Measurements from ENCODE around the gene MDC1.

Gene MDC1

GRCh38 chr6:30691208-30691847, 25.8 kb downstream of the MDC1 start:
- no peak for DNase-seq

GRCh38 chr6:30690403-30691207, 26.5 kb downstream of the MDC1 start, which contains the start of gene NRM:
NRM (minus strand) TSS chr6:30690984; CDS start chr6:30690974, 10 bp downstream.
- peak; percentile 65 for DNase-seq

GRCh38 chr6:30689985-30690384, 27.1 kb downstream of the MDC1 start:
- DNase-seq, result no peak

- DNase-seq, result no peak
Observed at GRCh38 chr6:30689022-30689865, 27.8 kb downstream of the MDC1 start.

GRCh38 chr6:30688569-30688968, 28.5 kb downstream of the MDC1 start:
- DNase-seq, result peak; percentile 44

GRCh38 chr6:30687659-30688431, 29.2 kb downstream of the MDC1 start:
- no peak for DNase-seq

GRCh38 chr6:30686908-30687658, 30.0 kb downstream of the MDC1 start:
- DNase-seq, result peak; percentile 90

GRCh38 chr6:30686009-30686907, 30.8 kb downstream of the MDC1 start, which contains the start of gene PPP1R18:
PPP1R18 (minus strand) TSS chr6:30686645; CDS start chr6:30686018, 627 bp downstream.
- peak; percentile 84 for DNase-seq

GRCh38 chr6:30685157-30686008, 31.7 kb downstream of the MDC1 start:
- peak; percentile 30 for DNase-seq

- DNase-seq, result peak; percentile 64
Observed at GRCh38 chr6:30684386-30685156, 32.5 kb downstream of the MDC1 start.

- no peak for DNase-seq
Observed at GRCh38 chr6:30683980-30684338, 33.1 kb downstream of the MDC1 start.

- DNase-seq, result no peak
Observed at GRCh38 chr6:30683183-30683979, 33.7 kb downstream of the MDC1 start.

GRCh38 chr6:30682143-30683117, 34.7 kb downstream of the MDC1 start:
- peak; percentile 94 for DNase-seq

- DNase-seq, result peak; percentile 24
Observed at GRCh38 chr6:30681766-30682142, 35.3 kb downstream of the MDC1 start.

GRCh38 chr6:30679765-30680535, 37.1 kb downstream of the MDC1 start:
- no peak for DNase-seq

Measured in CD4-positive, alpha-beta T cell treated with Interleukin-15 for 1 hour (primary cell).